ENCODE results near the gene KDSR. TPM values are rescaled to one million over a fixed set of nuclear protein-coding genes. Genes with fewer than 3 reads are reported as not detected.

The KDSR gene
- total and polyA plus RNA-seq, 5 donors from 2014 or later, result 42.0 to 119 (median 104) TPM

GRCh38 chr18:63326011-63326410, 41.0 kb downstream of the KDSR start:
- Histone ChIP-seq H3K4me1 (ENCODE audit: control insufficient read depth, insufficient read depth, low read length, poor library complexity, severe bottlenecking) (peaks cover 8% of the 10 kb centered on the region), H3K36me3 (ENCODE audit: control insufficient read depth, insufficient read depth, low read length) (peaks cover 3% of the 10 kb centered on the region), H3K27me3 (ENCODE audit: control insufficient read depth, insufficient read depth, low read length) (no peaks in the 10 kb centered on the region), H3K4me3 (ENCODE audit: low read depth, low read length) (no peak overlapping the region), H3K9me3 (ENCODE audit: control insufficient read depth in 2 of 2, low read length in 2 of 2) (no peaks in the 10 kb centered on the region), H3K27ac (ENCODE audit: insufficient read depth, low read length, poor library complexity, severe bottlenecking) (no peak overlapping the region)
- Mint-ChIP-seq H3K27ac (peak overlapping the region in 1 of 3 donors; percentile 2), H3K4me3 (no peak overlapping the region), H3K36me3 (no peaks in the 10 kb centered on the region), H3K27me3 (no peaks in the 10 kb centered on the region), H3K9me3 (no peaks in the 10 kb centered on the region), H3K4me1 (peaks cover 3 to 25% (median 18%) of the 10 kb centered on the region in 4 donors)
- DNase-seq, result no peak
- ATAC-seq (ENCODE audit: low read depth in 2 of 2), result no peak

GRCh38 chr18:63325086-63325686, 41.8 kb downstream of the KDSR start:
- no peak for ATAC-seq (ENCODE audit: low read depth in 2 of 2)
- Histone ChIP-seq H3K4me1 (ENCODE audit: control insufficient read depth, insufficient read depth, low read length, poor library complexity, severe bottlenecking) (peaks cover 14% of the 10 kb centered on the region), H3K4me3 (ENCODE audit: low read depth, low read length) (no peak overlapping the region), H3K27ac (ENCODE audit: insufficient read depth, low read length, poor library complexity, severe bottlenecking) (no peak overlapping the region), H3K27me3 (ENCODE audit: control insufficient read depth, insufficient read depth, low read length) (no peaks in the 10 kb centered on the region), H3K36me3 (ENCODE audit: control insufficient read depth, insufficient read depth, low read length) (no peaks in the 10 kb centered on the region), H3K9me3 (ENCODE audit: control insufficient read depth in 2 of 2, low read length in 2 of 2) (no peaks in the 10 kb centered on the region)
- no peaks in the 10 kb centered on the region for H3K36me3 Mint-ChIP-seq
- peak overlapping the region in 1 of 3 donors; percentile 15 for H3K27ac Mint-ChIP-seq
- no peaks in the 10 kb centered on the region for H3K27me3 Mint-ChIP-seq
- DNase-seq, result no peak
- H3K4me1 Mint-ChIP-seq, result peaks cover 4 to 26% (median 21%) of the 10 kb centered on the region in 4 donors
- no peak overlapping the region for H3K4me3 Mint-ChIP-seq
- peaks cover 0 to 1% (median 0%) of the 10 kb centered on the region in 7 donors for H3K9me3 Mint-ChIP-seq

GRCh38 chr18:63322908-63323634, 43.9 kb downstream of the KDSR start:
- Mint-ChIP-seq H3K27ac (peak overlapping the region in 2 of 3 donors; percentile 20 to 27), H3K9me3 (peaks cover 0 to 1% (median 0%) of the 10 kb centered on the region in 7 donors), H3K4me1 (peaks cover 4 to 33% (median 21%) of the 10 kb centered on the region in 4 donors), H3K27me3 (peaks cover 5% of the 10 kb centered on the region), H3K36me3 (peaks cover under 1% of the 10 kb centered on the region), H3K4me3 (peak overlapping the region in 2 of 4 donors; percentile 61 to 94)
- no peaks in the 10 kb centered on the region for H3K36me3 ChIP-seq (ENCODE audit: control insufficient read depth, insufficient read depth, low read length)
- peaks cover 22% of the 10 kb centered on the region for H3K4me1 ChIP-seq (ENCODE audit: control insufficient read depth, insufficient read depth, low read length, poor library complexity, severe bottlenecking)
- H3K27ac ChIP-seq (ENCODE audit: insufficient read depth, low read length, poor library complexity, severe bottlenecking), result no peak overlapping the region
- no peak for ATAC-seq (ENCODE audit: low read depth in 2 of 2)
- H3K27me3 ChIP-seq (ENCODE audit: control insufficient read depth, insufficient read depth, low read length), result no peaks in the 10 kb centered on the region
- no peak overlapping the region for H3K4me3 ChIP-seq (ENCODE audit: low read depth, low read length)
- peak; percentile 42 to 82 (median 68) for DNase-seq
- H3K9me3 ChIP-seq (ENCODE audit: control insufficient read depth in 2 of 2, low read length in 2 of 2), result no peaks in the 10 kb centered on the region

- Mint-ChIP-seq H3K27me3 (peaks cover 5% of the 10 kb centered on the region), H3K36me3 (peaks cover 4% of the 10 kb centered on the region), H3K4me1 (peaks cover 4 to 34% (median 23%) of the 10 kb centered on the region in 4 donors), H3K9me3 (peaks cover 0 to 2% (median 0%) of the 10 kb centered on the region in 7 donors), H3K4me3 (peak overlapping the region; percentile 0 to 94 (median 58)), H3K27ac (peak overlapping the region in 2 of 3 donors; percentile 5 to 27)
- Histone ChIP-seq H3K27me3 (ENCODE audit: control insufficient read depth, insufficient read depth, low read length) (no peaks in the 10 kb centered on the region), H3K4me1 (ENCODE audit: control insufficient read depth, insufficient read depth, low read length, poor library complexity, severe bottlenecking) (peaks cover 27% of the 10 kb centered on the region), H3K9me3 (ENCODE audit: control insufficient read depth in 2 of 2, low read length in 2 of 2) (no peaks in the 10 kb centered on the region), H3K27ac (ENCODE audit: insufficient read depth, low read length, poor library complexity, severe bottlenecking) (no peak overlapping the region), H3K4me3 (ENCODE audit: low read depth, low read length) (no peak overlapping the region), H3K36me3 (ENCODE audit: control insufficient read depth, insufficient read depth, low read length) (no peaks in the 10 kb centered on the region)
- no peak for DNase-seq
- ATAC-seq (ENCODE audit: low read depth in 2 of 2), result no peak
Measured at GRCh38 chr18:63322206-63322605, 44.8 kb downstream of the KDSR start.

GRCh38 chr18:63321291-63321690, 45.7 kb downstream of the KDSR start:
- ATAC-seq (ENCODE audit: low read depth in 2 of 2) (no peak), DNase-seq (no peak)
- Mint-ChIP-seq H3K4me3 (peak overlapping the region; percentile 89 to 96 (median 92)), H3K4me1 (peaks cover 9 to 39% (median 26%) of the 10 kb centered on the region in 4 donors), H3K27ac (peak overlapping the region; percentile 56 to 95 (median 90)), H3K36me3 (peaks cover 4% of the 10 kb centered on the region), H3K27me3 (peaks cover 5% of the 10 kb centered on the region), H3K9me3 (peaks cover 0 to 2% (median 0%) of the 10 kb centered on the region in 7 donors)
- Histone ChIP-seq H3K4me1 (ENCODE audit: control insufficient read depth, insufficient read depth, low read length, poor library complexity, severe bottlenecking) (peaks cover 36% of the 10 kb centered on the region), H3K27ac (ENCODE audit: insufficient read depth, low read length, poor library complexity, severe bottlenecking) (no peak overlapping the region), H3K4me3 (ENCODE audit: low read depth, low read length) (peak overlapping the region; percentile 45), H3K36me3 (ENCODE audit: control insufficient read depth, insufficient read depth, low read length) (no peaks in the 10 kb centered on the region), H3K27me3 (ENCODE audit: control insufficient read depth, insufficient read depth, low read length) (no peaks in the 10 kb centered on the region), H3K9me3 (ENCODE audit: control insufficient read depth in 2 of 2, low read length in 2 of 2) (no peaks in the 10 kb centered on the region)

GRCh38 chr18:63320975-63321265, 46.1 kb downstream of the KDSR start:
- ATAC-seq (ENCODE audit: low read depth in 2 of 2) (no peak), DNase-seq (no peak)
- Histone ChIP-seq H3K9me3 (ENCODE audit: control insufficient read depth in 2 of 2, low read length in 2 of 2) (no peaks in the 10 kb centered on the region), H3K27me3 (ENCODE audit: control insufficient read depth, insufficient read depth, low read length) (no peaks in the 10 kb centered on the region), H3K36me3 (ENCODE audit: control insufficient read depth, insufficient read depth, low read length) (no peaks in the 10 kb centered on the region), H3K4me3 (ENCODE audit: low read depth, low read length) (peak overlapping the region; percentile 45), H3K4me1 (ENCODE audit: control insufficient read depth, insufficient read depth, low read length, poor library complexity, severe bottlenecking) (peaks cover 40% of the 10 kb centered on the region), H3K27ac (ENCODE audit: insufficient read depth, low read length, poor library complexity, severe bottlenecking) (peak overlapping the region; percentile 53)
- Mint-ChIP-seq H3K4me1 (peaks cover 9 to 40% (median 26%) of the 10 kb centered on the region in 4 donors), H3K27ac (peak overlapping the region; percentile 56 to 95 (median 90)), H3K4me3 (peak overlapping the region; percentile 89 to 96 (median 92)), H3K36me3 (peaks cover 4% of the 10 kb centered on the region), H3K27me3 (peaks cover 5% of the 10 kb centered on the region), H3K9me3 (peaks cover 0 to 2% (median 0%) of the 10 kb centered on the region in 7 donors)

- peaks cover 5% of the 10 kb centered on the region for H3K27me3 Mint-ChIP-seq
- peak overlapping the region; percentile 45 for H3K4me3 ChIP-seq (ENCODE audit: low read depth, low read length)
- H3K4me1 Mint-ChIP-seq, result peaks cover 9 to 45% (median 29%) of the 10 kb centered on the region in 4 donors
Measured at GRCh38 chr18:63320123-63320974, 46.7 kb downstream of the KDSR start.

More at GRCh38 chr18:63320123-63320974, 46.7 kb downstream of the KDSR start:
- Histone ChIP-seq H3K9me3 (ENCODE audit: control insufficient read depth in 2 of 2, low read length in 2 of 2) (no peaks in the 10 kb centered on the region), H3K36me3 (ENCODE audit: control insufficient read depth, insufficient read depth, low read length) (no peaks in the 10 kb centered on the region), H3K4me1 (ENCODE audit: control insufficient read depth, insufficient read depth, low read length, poor library complexity, severe bottlenecking) (peaks cover 46% of the 10 kb centered on the region), H3K27ac (ENCODE audit: insufficient read depth, low read length, poor library complexity, severe bottlenecking) (peak overlapping the region; percentile 82), H3K27me3 (ENCODE audit: control insufficient read depth, insufficient read depth, low read length) (no peaks in the 10 kb centered on the region)
- Mint-ChIP-seq H3K27ac (peak overlapping the region; percentile 86 to 95 (median 90)), H3K36me3 (peaks cover 4% of the 10 kb centered on the region), H3K9me3 (peaks cover 0 to 2% (median 0%) of the 10 kb centered on the region in 7 donors), H3K4me3 (peak overlapping the region; percentile 89 to 96 (median 92))
- DNase-seq (peak; percentile 86 to 93 (median 91)), ATAC-seq (ENCODE audit: low read depth in 2 of 2) (peak; percentile 84)

All from CD4-positive, CD25-positive, alpha-beta regulatory T cell (primary cell).